Uterus (tissue), 4 donors: ENCODE data around the gene ACOXL. TPM values are rescaled to one million over a fixed set of nuclear protein-coding genes. Genes with fewer than 3 reads are reported as not detected.

Experiments
- DNase-seq, 2 donors: peaks; one replicate each; pipeline ENCODE4 v3.0.0-alpha.2; 2019 to 2020
- H3K27ac ChIP-seq, 2 donors: fragments of 200-600 bp; sonication (generic); 1 replicate in 1 of 2; 2 replicates in 1 of 2; pipeline ENCODE4 v1.5.1; 2016 to 2018
- H3K27me3 ChIP-seq, 2 donors: fragments of 200-600 bp; sonication (generic); one replicate each; pipeline ENCODE4 v1.5.1; 2018 to 2019; ENCODE audit warnings: control low read depth in 1 of 2
- H3K36me3 ChIP-seq, 2 donors: fragments of 200-600 bp; sonication (generic); one replicate each; pipeline ENCODE4 v1.5.1; 2019; ENCODE audit warnings: control low read depth in 1 of 2
- H3K4me1 ChIP-seq, 2 donors: fragments of 200-600 bp; sonication (generic); one replicate each; pipeline ENCODE4 v1.5.1; 2018 to 2019; ENCODE audit warnings: control low read depth in 1 of 2
- H3K4me3 ChIP-seq, 2 donors: fragments of 200-600 bp; sonication (generic); 1 replicate in 1 of 2; 2 replicates in 1 of 2; pipeline ENCODE4 v1.5.1; 2018 to 2019; ENCODE audit warnings: mild to moderate bottlenecking in 1 of 2
- H3K9me3 ChIP-seq, 2 donors: fragments of 200-600 bp; sonication (generic); one replicate each; pipeline ENCODE4 v1.5.1; 2019; ENCODE audit warnings: control low read depth in 1 of 2
- POLR2A ChIP-seq, 2 donors: fragments of 450-650 bp; IDR thresholded peaks; one replicate each; pipeline ENCODE4 v1.6.1; 2016; ENCODE audit warnings: antibody characterized with exemption in 2 of 2, mild to moderate bottlenecking in 1 of 2, moderate library complexity in 1 of 2
- intact Hi-C: fragments of 100-400 bp; cut with DNase I; formaldehyde crosslinking; loops from one replicate; pipeline ENCODE4 v1.15.1; 2023; ENCODE audit warnings: low total_unique reads
- total RNA-seq, 4 donors: library from RNA; depleted of rRNA in 3 of 4; stranded (reverse); fragments of >200 nt in 3 of 4; gene quantifications; one replicate each; pipeline versions ENCODE4 v1.1.0 to v1.2.4, GENCODE V29; 2014 to 2023
- TF ChIP-seq, protein P1 (sequence below), 4 experiments: fragments of 200-600 bp in 2 of 4; fragments of 450-650 bp in 2 of 4; sonication (generic) in 2 of 4; IDR thresholded peaks; one replicate each; pipeline ENCODE4 v1.5.1; 2016 to 2019; ENCODE audit warnings: antibody characterized with exemption in 4 of 4, mild to moderate bottlenecking in 2 of 4, moderate library complexity in 1 of 4
- donor health status: DM: yes; HTN: yes; CAD: no.

ACOXL gene
- total RNA-seq, 4 donors from 2014 or later: 0.18 to 0.41 TPM; not detected in 2

DNA sequence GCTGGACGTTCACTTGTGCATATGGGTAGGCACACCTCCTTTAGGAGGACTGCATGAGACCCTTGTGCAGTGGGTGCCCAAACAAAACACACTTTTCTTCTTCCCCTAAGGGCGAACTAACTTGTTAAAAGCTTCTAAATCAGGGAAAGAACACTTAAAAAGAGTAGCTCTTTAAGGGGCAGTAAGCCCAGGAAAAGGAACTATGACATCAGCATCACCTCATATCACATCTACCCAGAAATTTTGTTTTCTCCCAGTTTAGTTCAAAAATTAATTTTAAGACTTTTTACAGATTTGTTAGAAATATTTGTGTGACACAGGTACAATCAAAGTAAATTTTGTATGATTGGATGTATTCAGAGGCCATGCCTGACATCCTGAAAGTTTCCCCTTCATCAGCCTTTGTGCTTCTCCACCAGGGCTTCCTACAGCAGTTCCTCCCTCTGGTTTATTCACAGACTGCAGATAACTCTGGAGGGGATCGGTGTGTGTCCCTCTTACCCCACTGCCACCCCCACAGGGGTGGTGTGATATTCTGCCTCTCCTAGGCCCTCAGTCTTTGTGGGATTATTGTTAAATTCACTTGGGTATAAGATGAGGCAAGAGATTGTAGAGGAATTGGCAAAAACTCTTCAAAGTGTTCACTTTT lies 416.0 kb downstream of the ACOXL start:
- Histone ChIP-seq H3K27ac (no peak overlapping the region), H3K4me1 (no peaks in the 10 kb centered on the region), H3K36me3 (no peaks in the 10 kb centered on the region), H3K9me3 (no peaks in the 10 kb centered on the region), H3K4me3 (no peak overlapping the region), H3K27me3 (no peaks in the 10 kb centered on the region)
- no peak for DNase-seq
- intact Hi-C loops: no loop called here
- TF ChIP-seq POLR2A (IDR thresholded peaks at IDR 0.05): no peak
- TF ChIP-seq, protein P1, sequence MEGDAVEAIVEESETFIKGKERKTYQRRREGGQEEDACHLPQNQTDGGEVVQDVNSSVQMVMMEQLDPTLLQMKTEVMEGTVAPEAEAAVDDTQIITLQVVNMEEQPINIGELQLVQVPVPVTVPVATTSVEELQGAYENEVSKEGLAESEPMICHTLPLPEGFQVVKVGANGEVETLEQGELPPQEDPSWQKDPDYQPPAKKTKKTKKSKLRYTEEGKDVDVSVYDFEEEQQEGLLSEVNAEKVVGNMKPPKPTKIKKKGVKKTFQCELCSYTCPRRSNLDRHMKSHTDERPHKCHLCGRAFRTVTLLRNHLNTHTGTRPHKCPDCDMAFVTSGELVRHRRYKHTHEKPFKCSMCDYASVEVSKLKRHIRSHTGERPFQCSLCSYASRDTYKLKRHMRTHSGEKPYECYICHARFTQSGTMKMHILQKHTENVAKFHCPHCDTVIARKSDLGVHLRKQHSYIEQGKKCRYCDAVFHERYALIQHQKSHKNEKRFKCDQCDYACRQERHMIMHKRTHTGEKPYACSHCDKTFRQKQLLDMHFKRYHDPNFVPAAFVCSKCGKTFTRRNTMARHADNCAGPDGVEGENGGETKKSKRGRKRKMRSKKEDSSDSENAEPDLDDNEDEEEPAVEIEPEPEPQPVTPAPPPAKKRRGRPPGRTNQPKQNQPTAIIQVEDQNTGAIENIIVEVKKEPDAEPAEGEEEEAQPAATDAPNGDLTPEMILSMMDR (IDR thresholded peaks at IDR 0.05): no peak

DNA sequence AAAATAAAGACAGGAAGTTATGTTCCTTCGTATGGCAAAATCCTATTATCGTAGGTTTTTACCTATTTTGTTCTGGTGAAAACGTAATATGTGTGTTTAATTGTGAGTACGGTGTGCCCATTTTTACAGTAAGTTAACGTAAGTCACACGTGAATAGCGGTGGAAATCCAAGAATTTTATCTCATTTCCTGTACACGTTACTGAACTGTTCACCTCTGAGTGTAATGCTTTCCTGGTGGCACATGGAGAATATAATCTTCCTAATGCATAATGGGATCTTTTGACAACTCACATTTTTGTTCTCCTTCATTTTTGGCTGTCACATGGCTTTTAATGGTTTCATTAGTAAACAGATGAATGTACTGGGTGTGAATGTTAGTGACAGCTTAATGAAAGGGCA lies 416.6 kb downstream of the ACOXL start:
- H3K36me3 ChIP-seq: no peaks in the 10 kb centered on the region
- H3K4me1 ChIP-seq: no peaks in the 10 kb centered on the region
- intact Hi-C loops: no loop called here
- H3K27ac ChIP-seq: no peak overlapping the region
- no peak overlapping the region for H3K4me3 ChIP-seq
- no peaks in the 10 kb centered on the region for H3K9me3 ChIP-seq
- no peak for TF ChIP-seq POLR2A (IDR thresholded peaks at IDR 0.05)
- TF ChIP-seq, protein P1 (IDR thresholded peaks at IDR 0.05): no peak
- H3K27me3 ChIP-seq: no peaks in the 10 kb centered on the region
- DNase-seq: no peak

DNA sequence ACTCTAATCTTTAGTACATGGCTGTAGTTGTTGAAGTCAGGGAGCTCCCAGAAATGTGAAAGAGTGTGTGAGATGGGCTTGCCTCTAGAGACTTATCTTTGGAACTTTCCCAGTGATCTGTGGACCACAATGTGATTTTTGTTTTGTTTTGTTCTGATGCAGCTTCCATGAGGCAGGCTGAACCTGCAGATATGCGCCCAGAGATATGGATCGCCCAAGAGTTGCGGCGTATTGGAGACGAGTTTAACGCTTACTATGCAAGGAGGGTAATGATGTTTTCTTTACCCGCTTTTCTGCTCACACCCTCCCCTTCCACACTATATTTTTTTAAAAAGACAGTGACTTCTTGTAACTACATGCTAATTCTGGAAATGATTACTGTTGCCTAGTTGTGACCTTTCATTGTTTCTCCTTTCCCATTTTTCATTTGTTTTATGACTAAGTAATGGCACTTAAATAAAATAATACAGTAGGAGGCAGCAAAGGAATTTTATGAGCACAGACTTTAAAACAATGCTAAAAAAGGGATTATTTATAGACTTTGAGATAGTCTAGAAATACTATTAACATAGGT lies 417.6 kb downstream of the ACOXL start:
- intact Hi-C loops: no loop called here
- Histone ChIP-seq H3K4me1 (no peaks in the 10 kb centered on the region), H3K27me3 (no peaks in the 10 kb centered on the region), H3K4me3 (no peak overlapping the region), H3K27ac (no peak overlapping the region), H3K36me3 (no peaks in the 10 kb centered on the region), H3K9me3 (no peaks in the 10 kb centered on the region)
- DNase-seq: no peak
- TF ChIP-seq POLR2A (IDR thresholded peaks at IDR 0.05): no peak
- TF ChIP-seq, protein P1 (IDR thresholded peaks at IDR 0.05): no peak

DNA sequence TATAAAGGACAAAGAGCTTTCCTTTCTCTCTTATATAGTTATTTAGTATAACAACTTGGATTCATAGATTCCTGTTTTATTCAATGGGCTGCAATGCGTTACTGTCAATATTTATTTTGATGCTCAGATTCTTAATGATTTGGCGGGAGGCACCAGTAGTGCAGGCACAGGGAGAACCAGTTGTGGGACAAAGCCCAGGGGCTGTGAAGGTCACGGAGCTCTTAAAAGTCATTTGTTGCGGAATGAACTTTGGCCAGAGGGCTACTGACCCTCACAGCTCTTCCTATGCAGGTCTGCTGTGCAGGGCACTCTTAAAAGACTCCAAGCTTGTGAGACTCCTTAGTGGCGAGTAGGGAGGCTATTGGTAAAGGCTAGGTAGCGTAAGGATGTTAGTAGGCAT lies 422.4 kb downstream of the ACOXL start:
- intact Hi-C loops: no loop called here
- TF ChIP-seq, protein P1 (IDR thresholded peaks at IDR 0.05): no peak
- no peak for TF ChIP-seq POLR2A (IDR thresholded peaks at IDR 0.05)
- no peaks in the 10 kb centered on the region for H3K4me1 ChIP-seq
- H3K4me3 ChIP-seq: no peak overlapping the region
- H3K27me3 ChIP-seq: no peaks in the 10 kb centered on the region
- no peaks in the 10 kb centered on the region for H3K9me3 ChIP-seq
- H3K27ac ChIP-seq: no peak overlapping the region
- no peaks in the 10 kb centered on the region for H3K36me3 ChIP-seq
- DNase-seq: no peak

DNA sequence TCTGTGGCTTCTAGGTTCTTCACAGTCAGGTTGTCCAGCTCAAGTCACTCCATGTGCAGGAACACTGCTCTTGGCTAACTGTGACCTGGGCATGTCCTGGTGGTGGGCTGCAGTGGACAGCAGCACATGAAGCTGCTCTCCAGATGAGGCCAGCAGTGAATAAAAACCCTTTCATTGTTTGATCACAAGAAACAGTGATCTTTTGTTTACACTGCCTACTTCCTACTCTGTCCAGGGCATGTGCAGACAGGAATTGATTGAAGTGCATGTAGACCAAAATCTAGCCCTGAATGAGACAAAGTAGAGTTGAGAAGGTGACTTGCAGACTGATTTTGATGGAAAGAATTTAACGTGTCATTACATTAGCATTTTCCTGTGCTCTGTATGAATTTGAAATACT lies 423.2 kb downstream of the ACOXL start:
- H3K36me3 ChIP-seq: no peaks in the 10 kb centered on the region
- no peak for DNase-seq

More for the DNA sequence above, 423.2 kb downstream of the ACOXL start:
- Histone ChIP-seq H3K27ac (no peak overlapping the region), H3K4me3 (no peak overlapping the region), H3K4me1 (no peaks in the 10 kb centered on the region), H3K27me3 (no peaks in the 10 kb centered on the region), H3K9me3 (no peaks in the 10 kb centered on the region)
- TF ChIP-seq POLR2A (IDR thresholded peaks at IDR 0.05): no peak
- TF ChIP-seq, protein P1 (IDR thresholded peaks at IDR 0.05): no peak
- intact Hi-C loops: no loop called here
